ENCODE data around the gene TREH. TPM values are rescaled to one million over a fixed set of nuclear protein-coding genes. Genes with fewer than 3 reads are reported as not detected.
"Not testable (repeated sequence)": the region's sequence is repeated elsewhere in the genome, so short reads cannot be mapped to it uniquely, and the experiment has no call there.

The TREH gene, protein sequence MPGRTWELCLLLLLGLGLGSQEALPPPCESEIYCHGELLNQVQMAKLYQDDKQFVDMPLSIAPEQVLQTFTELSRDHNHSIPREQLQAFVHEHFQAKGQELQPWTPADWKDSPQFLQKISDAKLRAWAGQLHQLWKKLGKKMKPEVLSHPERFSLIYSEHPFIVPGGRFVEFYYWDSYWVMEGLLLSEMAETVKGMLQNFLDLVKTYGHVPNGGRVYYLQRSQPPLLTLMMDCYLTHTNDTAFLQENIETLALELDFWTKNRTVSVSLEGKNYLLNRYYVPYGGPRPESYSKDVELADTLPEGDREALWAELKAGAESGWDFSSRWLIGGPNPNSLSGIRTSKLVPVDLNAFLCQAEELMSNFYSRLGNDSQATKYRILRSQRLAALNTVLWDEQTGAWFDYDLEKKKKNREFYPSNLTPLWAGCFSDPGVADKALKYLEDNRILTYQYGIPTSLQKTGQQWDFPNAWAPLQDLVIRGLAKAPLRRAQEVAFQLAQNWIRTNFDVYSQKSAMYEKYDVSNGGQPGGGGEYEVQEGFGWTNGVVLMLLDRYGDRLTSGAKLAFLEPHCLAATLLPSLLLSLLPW
- polyA plus RNA-seq = not detected

DNA sequence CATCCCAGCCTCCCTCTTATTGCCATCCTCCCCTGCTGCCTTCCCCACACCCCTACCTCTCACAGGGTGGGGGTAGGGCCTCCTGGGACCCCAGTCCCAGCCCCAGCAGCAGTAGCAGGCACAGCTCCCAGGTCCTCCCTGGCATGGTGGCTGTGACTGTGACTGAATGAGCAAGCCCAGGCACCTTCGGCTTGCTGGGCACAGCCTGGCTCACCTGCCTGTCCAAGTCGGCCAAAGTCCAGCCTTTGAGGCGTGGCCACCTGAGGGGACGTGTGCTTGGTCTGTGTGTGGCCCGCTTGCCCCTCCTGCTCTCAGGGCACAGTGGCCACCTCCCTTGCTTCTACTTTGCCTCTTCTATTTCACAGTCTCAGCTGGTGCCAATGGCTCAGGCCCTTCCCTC, at the start of gene TREH:
TREH (minus strand) TSS at position 168 of the 400 bp plus-strand sequence; CDS start at position 145, 23 bp downstream.
- DNase-seq = no peak
- H3K4me1 Mint-ChIP-seq = no peaks in the 10 kb centered on the region
- H3K9me3 Mint-ChIP-seq = no peaks in the 10 kb centered on the region
- H3K27me3 Mint-ChIP-seq (ENCODE audit: low read depth in 3 of 3) = peaks cover 0 to 4% (median 3%) of the 10 kb centered on the region in 3 donors
- no peaks in the 10 kb centered on the region for H3K36me3 Mint-ChIP-seq
- H3K27ac Mint-ChIP-seq = no peak within 1 kb of the TSS
- H3K4me3 Mint-ChIP-seq = no peak within 1 kb of the TSS

DNA sequence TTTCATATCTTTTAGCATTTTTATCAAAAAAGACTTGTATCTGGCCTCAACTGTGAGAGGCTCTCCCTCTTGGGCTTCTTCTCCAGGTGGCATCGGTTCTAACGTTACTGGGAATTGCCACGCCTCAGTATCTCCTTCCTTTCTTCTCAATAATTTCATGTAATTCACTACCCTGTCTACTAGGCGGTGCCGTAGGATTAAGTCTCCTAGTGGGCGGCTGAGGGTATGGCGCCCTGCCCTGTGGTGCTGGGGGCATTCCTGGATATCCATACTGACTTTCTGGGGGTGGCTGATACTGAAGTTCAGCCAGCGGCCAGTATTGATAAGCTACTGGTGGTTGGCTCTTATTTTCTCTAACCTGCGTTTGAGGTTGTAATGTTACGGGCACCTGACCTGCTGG, 48.7 kb upstream of the TREH start:
- not testable (repeated sequence) for DNase-seq, H3K4me1 Mint-ChIP-seq, H3K4me3 Mint-ChIP-seq, H3K36me3 Mint-ChIP-seq, H3K27ac Mint-ChIP-seq, H3K9me3 Mint-ChIP-seq
- H3K27me3 Mint-ChIP-seq (ENCODE audit: low read depth in 3 of 3) = peaks cover 2 to 11% (median 3%) of the 10 kb centered on the region in 3 donors

GRCh38 chr11:118727721-118728066, 48.2 kb upstream of the TREH start:
- H3K36me3 Mint-ChIP-seq, H3K9me3 Mint-ChIP-seq, H3K4me3 Mint-ChIP-seq, DNase-seq, H3K4me1 Mint-ChIP-seq, H3K27ac Mint-ChIP-seq: not testable (repeated sequence)
- H3K27me3 Mint-ChIP-seq (ENCODE audit: low read depth in 3 of 3) = peaks cover 2 to 11% (median 3%) of the 10 kb centered on the region in 3 donors

- not testable (repeated sequence) for H3K4me1 Mint-ChIP-seq, H3K4me3 Mint-ChIP-seq, H3K9me3 Mint-ChIP-seq, H3K27ac Mint-ChIP-seq, H3K36me3 Mint-ChIP-seq, DNase-seq
- H3K27me3 Mint-ChIP-seq (ENCODE audit: low read depth in 3 of 3) = peaks cover 2 to 11% (median 3%) of the 10 kb centered on the region in 3 donors
These were observed 47.7 kb upstream of the TREH start for GRCh38 chr11:118727001-118727720.

DNA sequence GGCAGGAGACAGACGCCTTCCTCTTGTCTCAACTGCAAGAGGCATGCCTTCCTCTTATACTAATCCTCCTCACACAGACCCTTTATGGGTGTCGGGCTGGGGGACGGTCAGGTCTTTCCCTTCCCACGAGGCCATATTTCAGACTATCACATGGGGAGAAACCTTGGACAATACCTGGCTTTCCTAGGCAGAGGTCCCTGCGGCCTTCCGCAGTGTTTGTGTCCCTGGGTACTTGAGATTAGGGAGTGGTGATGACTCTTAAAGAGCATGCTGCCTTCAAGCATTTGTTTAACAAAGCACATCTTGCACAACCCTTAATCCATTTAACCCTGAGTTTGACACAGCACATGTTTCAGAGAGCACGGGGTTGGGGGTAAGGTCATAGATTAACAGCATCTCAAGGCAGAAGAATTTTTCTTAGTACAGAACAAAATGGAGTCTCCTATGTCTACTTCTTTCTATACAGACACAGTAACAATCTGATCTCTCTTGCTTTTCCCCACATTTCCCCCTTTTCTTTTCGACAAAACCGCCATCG, 42.1 kb upstream of the TREH start:
- not testable (repeated sequence) for H3K27ac Mint-ChIP-seq; DNase-seq; H3K27me3 Mint-ChIP-seq (ENCODE audit: low read depth in 3 of 3); H3K4me1 Mint-ChIP-seq; H3K36me3 Mint-ChIP-seq; H3K9me3 Mint-ChIP-seq; H3K4me3 Mint-ChIP-seq

- not testable (repeated sequence) for H3K9me3 Mint-ChIP-seq; H3K27me3 Mint-ChIP-seq (ENCODE audit: low read depth in 3 of 3); DNase-seq; H3K27ac Mint-ChIP-seq; H3K36me3 Mint-ChIP-seq; H3K4me1 Mint-ChIP-seq; H3K4me3 Mint-ChIP-seq
These were observed 41.3 kb upstream of the TREH start for GRCh38 chr11:118720740-118721139.

- Mint-ChIP-seq H3K27ac (peak overlapping the region in 1 of 6 donors; percentile 19), H3K4me1 (peaks cover 4 to 10% of the 10 kb centered on the region in 2 donors)
- not testable (repeated sequence) for H3K27me3 Mint-ChIP-seq (ENCODE audit: low read depth in 3 of 3); DNase-seq; H3K4me3 Mint-ChIP-seq; H3K9me3 Mint-ChIP-seq; H3K36me3 Mint-ChIP-seq
These were observed 40.6 kb upstream of the TREH start for GRCh38 chr11:118720078-118720477.

GRCh38 chr11:118718562-118718961, 39.1 kb upstream of the TREH start:
- not testable (repeated sequence) for H3K9me3 Mint-ChIP-seq; H3K27me3 Mint-ChIP-seq (ENCODE audit: low read depth in 3 of 3); H3K36me3 Mint-ChIP-seq; DNase-seq; H3K4me3 Mint-ChIP-seq; H3K27ac Mint-ChIP-seq
- peaks cover 6 to 15% of the 10 kb centered on the region in 2 donors for H3K4me1 Mint-ChIP-seq

DNA sequence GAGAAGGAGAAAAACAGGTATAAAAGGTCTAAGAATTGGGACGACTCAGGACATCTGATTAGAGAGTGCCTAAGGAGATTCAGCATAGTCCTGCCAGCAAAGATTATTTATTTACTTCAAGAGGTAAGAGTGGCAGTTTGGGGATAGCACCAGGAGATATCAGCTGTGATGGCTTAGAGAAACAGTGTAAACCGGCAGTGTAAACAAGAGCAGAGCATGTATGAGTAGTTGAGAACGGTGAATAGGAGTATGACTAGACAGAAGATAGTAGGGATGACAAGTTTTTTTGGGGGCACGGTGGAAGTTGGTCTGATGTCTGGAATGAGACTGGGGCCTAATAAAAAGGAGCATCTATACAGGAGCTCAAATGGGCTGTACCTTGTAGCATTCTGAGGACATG, 38.3 kb upstream of the TREH start:
- H3K27ac Mint-ChIP-seq; H3K4me3 Mint-ChIP-seq; DNase-seq; H3K27me3 Mint-ChIP-seq (ENCODE audit: low read depth in 3 of 3); H3K36me3 Mint-ChIP-seq; H3K9me3 Mint-ChIP-seq: not testable (repeated sequence)
- peaks cover 6 to 15% of the 10 kb centered on the region in 2 donors for H3K4me1 Mint-ChIP-seq

DNA sequence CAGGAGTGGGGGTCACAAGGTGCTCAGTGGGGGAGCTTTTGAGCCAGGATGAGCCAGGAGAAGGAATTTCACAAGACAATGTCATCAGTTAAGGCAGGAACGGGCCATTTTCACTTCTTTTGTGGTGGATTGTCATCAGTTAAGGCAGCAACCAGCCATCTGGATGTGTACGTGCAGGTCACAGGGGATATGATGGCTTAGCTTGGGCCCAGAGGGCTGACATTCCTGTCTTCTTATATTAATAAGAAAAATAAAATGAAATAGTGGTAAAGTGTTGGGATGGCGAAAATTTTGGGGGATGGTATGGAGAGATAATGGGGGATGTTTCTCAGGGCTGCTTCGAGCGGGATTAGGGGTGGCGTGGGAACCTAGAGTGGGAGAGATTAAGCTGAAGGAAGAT, 37.8 kb upstream of the TREH start:
- not testable (repeated sequence) for H3K9me3 Mint-ChIP-seq; H3K4me3 Mint-ChIP-seq; DNase-seq; H3K36me3 Mint-ChIP-seq; H3K27me3 Mint-ChIP-seq (ENCODE audit: low read depth in 3 of 3)
- Mint-ChIP-seq H3K4me1 (peaks cover 6 to 15% of the 10 kb centered on the region in 2 donors), H3K27ac (peak overlapping the region in 1 of 6 donors; percentile 28)

DNA sequence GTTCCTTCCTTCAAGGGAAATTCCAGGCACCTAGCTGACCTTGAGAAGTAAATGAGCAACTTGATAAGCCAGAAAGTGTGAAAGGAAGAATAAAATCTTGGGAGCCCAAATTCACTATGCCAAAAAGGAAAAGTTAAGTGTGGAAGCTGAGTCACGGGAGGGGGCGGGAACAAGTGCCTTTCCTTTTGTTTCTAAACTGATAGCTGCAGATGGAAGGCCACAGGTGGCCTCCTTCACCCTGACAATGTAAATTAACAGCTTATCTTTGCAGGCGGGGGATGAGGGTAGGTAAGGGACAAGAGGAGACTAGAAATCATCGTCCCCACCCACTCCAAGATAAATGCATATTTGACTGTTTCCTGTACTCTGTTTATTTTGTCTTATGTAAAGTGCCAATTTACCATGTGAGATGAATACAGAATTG, 36.4 kb upstream of the TREH start:
- Mint-ChIP-seq H3K9me3 (no peaks in the 10 kb centered on the region), H3K36me3 (no peaks in the 10 kb centered on the region), H3K27ac (peak overlapping the region in 1 of 6 donors; percentile 37), H3K4me3 (no peak overlapping the region), H3K4me1 (peaks cover 6 to 15% of the 10 kb centered on the region in 2 donors), H3K27me3 (ENCODE audit: low read depth in 3 of 3) (peaks cover 3 to 9% (median 4%) of the 10 kb centered on the region in 3 donors)
- no peak for DNase-seq

GRCh38 chr11:118715245-118715831, 35.9 kb upstream of the TREH start:
- Mint-ChIP-seq H3K4me1 (peaks cover 6 to 15% of the 10 kb centered on the region in 2 donors), H3K4me3 (no peak overlapping the region), H3K36me3 (no peaks in the 10 kb centered on the region), H3K27me3 (ENCODE audit: low read depth in 3 of 3) (peaks cover 3 to 9% (median 4%) of the 10 kb centered on the region in 3 donors), H3K27ac (peak overlapping the region in 1 of 6 donors; percentile 37), H3K9me3 (no peaks in the 10 kb centered on the region)
- no peak for DNase-seq

- Mint-ChIP-seq H3K27ac (peak overlapping the region in 2 of 6 donors; percentile 65 to 76), H3K36me3 (no peaks in the 10 kb centered on the region), H3K27me3 (ENCODE audit: low read depth in 3 of 3) (peaks cover 3 to 9% (median 4%) of the 10 kb centered on the region in 3 donors), H3K4me3 (no peak overlapping the region), H3K4me1 (peaks cover 6 to 15% of the 10 kb centered on the region in 2 donors), H3K9me3 (no peaks in the 10 kb centered on the region)
- no peak for DNase-seq
These were observed 35.4 kb upstream of the TREH start for GRCh38 chr11:118714816-118715215.

DNA sequence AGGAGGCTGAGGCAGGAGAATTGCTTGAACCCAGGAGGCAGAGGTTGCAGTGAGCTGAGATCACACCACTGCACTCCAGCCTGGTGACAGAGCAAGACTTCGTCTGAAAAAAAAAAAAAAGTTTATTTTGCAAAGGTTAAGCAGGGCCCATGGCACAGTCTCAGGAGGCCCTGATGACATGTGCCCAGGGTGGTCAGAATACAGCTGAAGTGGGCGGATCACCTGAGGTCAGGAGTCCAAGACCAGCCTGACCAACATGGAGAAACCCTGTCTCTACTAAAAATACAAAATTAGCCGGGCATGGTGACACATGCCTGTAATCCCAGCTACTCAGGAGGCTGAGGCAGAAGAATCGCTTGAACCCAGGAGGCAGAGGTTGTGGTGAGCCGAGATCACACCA, 35.0 kb upstream of the TREH start:
- not testable (repeated sequence) for H3K27me3 Mint-ChIP-seq (ENCODE audit: low read depth in 3 of 3); DNase-seq; H3K4me3 Mint-ChIP-seq; H3K27ac Mint-ChIP-seq; H3K36me3 Mint-ChIP-seq; H3K9me3 Mint-ChIP-seq
- peaks cover 6 to 15% of the 10 kb centered on the region in 2 donors for H3K4me1 Mint-ChIP-seq
